VCaP (cell line): ENCODE results near the gene RABGGTA.

ENCODE experiments used
- H3K27ac ChIP-seq: fragments of 450-650 bp; 2 replicates; pipeline ENCODE4 v1.5.1; 2017
- TF ChIP-seq, protein P1 (sequence below): fragments of 450-650 bp; conservative IDR thresholded peaks from 2 replicates; pipeline ENCODE4 v1.5.1; 2017; ENCODE audit warnings: mild to moderate bottlenecking, moderate library complexity

The RABGGTA gene

GRCh38 chr14:24255931-24256711 lies 15.3 kb downstream of the RABGGTA start:
- TF ChIP-seq, protein P1, sequence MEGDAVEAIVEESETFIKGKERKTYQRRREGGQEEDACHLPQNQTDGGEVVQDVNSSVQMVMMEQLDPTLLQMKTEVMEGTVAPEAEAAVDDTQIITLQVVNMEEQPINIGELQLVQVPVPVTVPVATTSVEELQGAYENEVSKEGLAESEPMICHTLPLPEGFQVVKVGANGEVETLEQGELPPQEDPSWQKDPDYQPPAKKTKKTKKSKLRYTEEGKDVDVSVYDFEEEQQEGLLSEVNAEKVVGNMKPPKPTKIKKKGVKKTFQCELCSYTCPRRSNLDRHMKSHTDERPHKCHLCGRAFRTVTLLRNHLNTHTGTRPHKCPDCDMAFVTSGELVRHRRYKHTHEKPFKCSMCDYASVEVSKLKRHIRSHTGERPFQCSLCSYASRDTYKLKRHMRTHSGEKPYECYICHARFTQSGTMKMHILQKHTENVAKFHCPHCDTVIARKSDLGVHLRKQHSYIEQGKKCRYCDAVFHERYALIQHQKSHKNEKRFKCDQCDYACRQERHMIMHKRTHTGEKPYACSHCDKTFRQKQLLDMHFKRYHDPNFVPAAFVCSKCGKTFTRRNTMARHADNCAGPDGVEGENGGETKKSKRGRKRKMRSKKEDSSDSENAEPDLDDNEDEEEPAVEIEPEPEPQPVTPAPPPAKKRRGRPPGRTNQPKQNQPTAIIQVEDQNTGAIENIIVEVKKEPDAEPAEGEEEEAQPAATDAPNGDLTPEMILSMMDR = no peak
- no peak overlapping the region for H3K27ac ChIP-seq

GRCh38 chr14:24255438-24255837 lies 16.0 kb downstream of the RABGGTA start:
- no peak overlapping the region for H3K27ac ChIP-seq
- TF ChIP-seq, protein P1 = no peak

DNA sequence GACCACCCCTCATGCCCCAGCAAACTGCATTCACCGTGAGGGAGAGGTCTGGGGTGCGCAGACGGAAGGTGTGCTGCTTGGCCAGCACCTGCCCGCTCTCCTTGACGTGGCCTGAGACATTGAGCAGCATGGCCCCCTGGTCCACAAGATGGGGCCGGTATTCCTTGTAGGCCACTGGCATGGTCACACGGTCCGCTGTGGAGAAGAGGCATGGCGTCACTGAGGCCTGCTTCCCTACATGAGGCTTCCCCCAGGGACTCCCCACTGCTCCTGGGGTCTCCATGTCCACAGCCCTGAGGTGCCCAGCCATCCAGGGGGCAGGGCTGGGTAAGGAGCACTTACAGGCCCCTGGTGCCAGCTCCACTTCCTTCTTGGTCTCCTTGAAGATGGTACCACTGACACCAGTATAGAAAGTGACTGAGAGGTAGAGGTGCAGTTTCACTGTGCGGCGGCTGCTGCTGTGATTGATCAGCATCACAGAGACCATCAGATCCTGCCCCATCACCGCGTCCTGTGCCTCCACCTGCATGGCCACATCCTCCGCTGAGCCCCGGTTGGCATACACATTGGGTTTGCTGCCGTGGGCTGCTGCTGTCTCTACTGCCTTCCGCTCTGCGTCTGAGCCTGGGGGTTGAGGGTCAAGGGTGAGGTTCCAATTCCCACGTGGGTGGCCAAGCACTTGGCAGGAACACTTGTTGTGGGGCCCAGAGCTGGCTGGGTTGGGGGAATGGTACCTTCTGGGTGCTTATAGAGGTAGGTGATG lies 16.6 kb downstream of the RABGGTA start:
- no peak overlapping the region for H3K27ac ChIP-seq
- TF ChIP-seq, protein P1 = no peak

DNA sequence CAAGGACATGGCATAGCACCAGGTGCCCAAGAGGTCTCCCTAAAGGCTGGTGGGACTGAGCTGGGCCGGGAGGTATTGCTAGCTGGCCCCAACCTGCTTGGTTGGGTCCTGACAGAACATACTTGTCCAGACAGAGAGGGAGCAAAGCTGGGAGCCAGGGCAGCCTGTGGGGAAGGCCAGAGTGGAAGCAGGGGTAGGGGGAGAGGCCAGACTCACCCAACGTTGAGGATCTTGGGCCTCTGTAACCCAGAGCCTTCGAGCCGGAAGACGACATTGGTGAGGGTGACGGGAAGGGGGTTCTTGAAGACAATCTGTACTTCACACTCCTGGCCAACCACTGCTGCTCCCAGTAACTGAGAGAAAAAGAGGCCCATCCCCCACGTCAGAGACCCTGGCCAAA lies 17.5 kb downstream of the RABGGTA start:
- H3K27ac ChIP-seq = no peak overlapping the region
- TF ChIP-seq, protein P1 = no peak

DNA sequence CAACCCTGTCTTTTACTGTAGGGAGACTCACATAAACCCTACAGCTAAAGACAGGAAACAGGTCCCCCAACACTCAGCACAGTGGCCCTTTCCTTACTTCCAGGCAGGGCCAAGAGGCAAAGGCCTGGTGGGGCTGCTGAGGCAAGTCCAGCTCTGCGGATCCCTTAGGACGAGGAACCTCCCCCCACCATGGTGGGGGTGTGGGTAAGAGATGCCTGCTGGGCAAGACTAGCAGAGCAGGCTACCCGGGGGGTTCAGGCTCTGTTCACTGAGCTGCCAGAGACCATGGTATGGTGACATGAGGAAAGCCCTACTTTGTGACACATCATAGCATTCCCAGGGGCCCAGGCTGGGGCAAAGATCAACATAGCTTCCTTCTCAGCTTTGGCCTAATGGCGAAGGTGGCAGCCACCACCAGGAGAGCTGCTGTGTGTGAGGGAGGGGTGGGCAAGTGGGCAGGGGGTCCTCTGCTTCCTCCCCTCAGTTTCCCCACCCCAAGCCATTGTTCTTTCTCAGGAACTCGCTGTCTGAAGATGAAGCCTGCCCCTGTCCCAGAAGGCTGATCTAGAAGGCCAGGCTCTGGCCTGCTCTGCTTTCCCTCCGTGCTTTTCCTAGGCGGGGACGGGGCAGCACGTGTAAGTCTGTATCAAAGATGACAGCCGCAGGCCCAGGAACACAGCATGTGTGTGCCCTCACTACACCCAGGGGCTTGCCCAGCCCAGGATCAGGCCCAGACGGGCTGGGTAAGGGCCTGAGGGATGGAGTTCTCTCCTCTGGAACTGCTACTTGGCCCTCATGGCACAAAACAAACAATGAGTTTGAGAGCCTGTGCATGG lies 18.9 kb downstream of the RABGGTA start:
- no peak overlapping the region for H3K27ac ChIP-seq
- TF ChIP-seq, protein P1 = no peak

- no peak overlapping the region for H3K27ac ChIP-seq
Measured at GRCh38 chr14:24251880-24252288, 19.5 kb downstream of the RABGGTA start.

More at GRCh38 chr14:24251880-24252288, 19.5 kb downstream of the RABGGTA start:
- TF ChIP-seq, protein P1 = no peak
